Osteoblast (primary cell): ENCODE data around the gene PI3. TPM values are rescaled to one million over a fixed set of nuclear protein-coding genes. Genes with fewer than 3 reads are reported as not detected.
"Not testable (repeated sequence)": the region's sequence is repeated elsewhere in the genome, so short reads cannot be mapped to it uniquely, and the experiment has no call there.

Source experiments
- DNase-seq: peaks from one replicate; pipeline ENCODE4 v3.0.0; 2011; ENCODE audit warnings: low spot score, mixed read lengths; ENCODE audit not compliant: insufficient read length; ENCODE audit errors: missing footprints
- H2AFZ ChIP-seq: 2 replicates; pipeline ENCODE4 v1.6.0; 2011; ENCODE audit warnings: mild to moderate bottlenecking, low read length
- H3K27ac ChIP-seq: 2 replicates; pipeline ENCODE4 v1.5.1; 2011; ENCODE audit warnings: mild to moderate bottlenecking, low read depth, low read length, moderate library complexity
- H3K27me3 ChIP-seq: 2 replicates; pipeline ENCODE4 v1.6.0; 2012; ENCODE audit warnings: mild to moderate bottlenecking, control low read depth, inconsistent platforms, low read length, moderate library complexity; ENCODE audit not compliant: insufficient read depth
- H3K36me3 ChIP-seq: 2 replicates; pipeline ENCODE4 v1.5.1; 2011; ENCODE audit warnings: mild to moderate bottlenecking, low read length, control low read depth, moderate library complexity; ENCODE audit not compliant: insufficient read depth
- H3K4me1 ChIP-seq: 2 replicates; pipeline ENCODE4 v1.5.1; 2011; ENCODE audit warnings: mild to moderate bottlenecking, low read length, control low read depth, moderate library complexity; ENCODE audit not compliant: insufficient read depth
- H3K4me2 ChIP-seq: 2 replicates; pipeline ENCODE4 v1.6.0; 2011; ENCODE audit warnings: mild to moderate bottlenecking, low read length; ENCODE audit not compliant: insufficient read depth
- H3K4me3 ChIP-seq: fragments of 200-600 bp; sonication (generic); 3 replicates; pipeline ENCODE4 v1.5.1; 2012; ENCODE audit warnings: mild to moderate bottlenecking, low read length, inconsistent platforms; ENCODE audit not compliant: insufficient read depth
- H3K79me2 ChIP-seq: 2 replicates; pipeline ENCODE4 v1.6.0; 2012; ENCODE audit warnings: mild to moderate bottlenecking, low read length, control low read depth, inconsistent platforms; ENCODE audit not compliant: insufficient read depth
- H3K9me3 ChIP-seq: 2 replicates; pipeline ENCODE4 v1.5.1; 2011; ENCODE audit warnings: low read depth, low read length, control low read depth
- H4K20me1 ChIP-seq: 2 replicates; pipeline ENCODE4 v1.6.0; 2012; ENCODE audit warnings: mild to moderate bottlenecking, low read length, control low read depth; ENCODE audit not compliant: insufficient read depth
- CTCF ChIP-seq: IDR thresholded peaks from 2 replicates; pipeline ENCODE4 v1.5.1; 2011; ENCODE audit warnings: mild to moderate bottlenecking, low read depth, low read length, moderate library complexity; ENCODE audit errors: extremely low read depth
- total RNA-seq: library from RNA; depleted of rRNA; stranded (reverse); fragments of >200 nt; gene quantifications from 2 replicates; pipeline ENCODE4 v1.2.3, GENCODE V29; 2012

PI3 gene
- total RNA-seq, 1 donor = not detected

- Histone ChIP-seq H3K27me3 (peaks cover 8% of the 10 kb centered on the region), H3K27ac (no peak overlapping the region), H3K4me1 (no peaks in the 10 kb centered on the region), H3K9me3 (no peaks in the 10 kb centered on the region), H3K4me2 (no peak overlapping the region), H4K20me1 (no peaks in the 10 kb centered on the region), H2AFZ (no peak overlapping the region), H3K36me3 (no peaks in the 10 kb centered on the region), H3K79me2 (no peaks in the 10 kb centered on the region), H3K4me3 (no peak overlapping the region)
- TF ChIP-seq CTCF = no peak
- DNase-seq = no peak
Measured at GRCh38 chr20:45152405-45152804, 22.3 kb upstream of the PI3 start.

- H3K4me1 ChIP-seq = peaks cover 7% of the 10 kb centered on the region
- H3K36me3 ChIP-seq = no peaks in the 10 kb centered on the region
- no peak overlapping the region for H2AFZ ChIP-seq
- no peaks in the 10 kb centered on the region for H3K79me2 ChIP-seq
- no peak overlapping the region for H3K4me3 ChIP-seq
- no peaks in the 10 kb centered on the region for H3K9me3 ChIP-seq
- no peak for TF ChIP-seq CTCF
- peaks cover 8% of the 10 kb centered on the region for H3K27me3 ChIP-seq
- no peak overlapping the region for H3K27ac ChIP-seq
- no peaks in the 10 kb centered on the region for H4K20me1 ChIP-seq
- DNase-seq = no peak
- no peak overlapping the region for H3K4me2 ChIP-seq
Measured at GRCh38 chr20:45153147-45153546, 21.6 kb upstream of the PI3 start.

- TF ChIP-seq CTCF = no peak
- Histone ChIP-seq H3K27me3 (peaks cover 8% of the 10 kb centered on the region), H3K9me3 (no peaks in the 10 kb centered on the region)
Measured at GRCh38 chr20:45153752-45154151, 20.9 kb upstream of the PI3 start.

GRCh38 chr20:45154183-45154582 is 20.5 kb upstream of the PI3 start:
- H3K27ac ChIP-seq = no peak overlapping the region
- no peaks in the 10 kb centered on the region for H3K36me3 ChIP-seq
- H3K27me3 ChIP-seq = peaks cover 8% of the 10 kb centered on the region
- TF ChIP-seq CTCF = no peak
- no peak overlapping the region for H3K4me3 ChIP-seq
- no peaks in the 10 kb centered on the region for H4K20me1 ChIP-seq
- no peak for DNase-seq
- H3K4me1 ChIP-seq = peaks cover 9% of the 10 kb centered on the region
- no peaks in the 10 kb centered on the region for H3K79me2 ChIP-seq
- H3K9me3 ChIP-seq = no peaks in the 10 kb centered on the region
- H3K4me2 ChIP-seq = no peak overlapping the region
- H2AFZ ChIP-seq = no peak overlapping the region

More at GRCh38 chr20:45153752-45154151, 20.9 kb upstream of the PI3 start:
- DNase-seq = no peak
- no peak overlapping the region for H3K27ac ChIP-seq
- H3K4me2 ChIP-seq = no peak overlapping the region
- H3K36me3 ChIP-seq = no peaks in the 10 kb centered on the region
- peaks cover 9% of the 10 kb centered on the region for H3K4me1 ChIP-seq
- H3K79me2 ChIP-seq = no peaks in the 10 kb centered on the region
- no peak overlapping the region for H2AFZ ChIP-seq
- H3K4me3 ChIP-seq = no peak overlapping the region
- no peaks in the 10 kb centered on the region for H4K20me1 ChIP-seq

GRCh38 chr20:45154794-45155193 is 19.9 kb upstream of the PI3 start:
- H3K4me3 ChIP-seq, H3K79me2 ChIP-seq, DNase-seq, H3K4me1 ChIP-seq, H3K9me3 ChIP-seq, H4K20me1 ChIP-seq, H3K27ac ChIP-seq, H3K27me3 ChIP-seq, H3K36me3 ChIP-seq, H3K4me2 ChIP-seq, H2AFZ ChIP-seq: not testable (repeated sequence)
